ENCODE measurements around the gene ADK. TPM values are rescaled to one million over a fixed set of nuclear protein-coding genes. Genes with fewer than 3 reads are reported as not detected.

Gene ADK
- total and polyA plus RNA-seq, 2 of the 13 experiments (the other 11 are each of a cell fraction or from before 2014, with no cell fraction given), result 48.6 to 79.1 TPM

GRCh38 chr10:74150990-74151878 lies at the start of gene ADK (continued):
- TF ChIP-seq, protein P1, sequence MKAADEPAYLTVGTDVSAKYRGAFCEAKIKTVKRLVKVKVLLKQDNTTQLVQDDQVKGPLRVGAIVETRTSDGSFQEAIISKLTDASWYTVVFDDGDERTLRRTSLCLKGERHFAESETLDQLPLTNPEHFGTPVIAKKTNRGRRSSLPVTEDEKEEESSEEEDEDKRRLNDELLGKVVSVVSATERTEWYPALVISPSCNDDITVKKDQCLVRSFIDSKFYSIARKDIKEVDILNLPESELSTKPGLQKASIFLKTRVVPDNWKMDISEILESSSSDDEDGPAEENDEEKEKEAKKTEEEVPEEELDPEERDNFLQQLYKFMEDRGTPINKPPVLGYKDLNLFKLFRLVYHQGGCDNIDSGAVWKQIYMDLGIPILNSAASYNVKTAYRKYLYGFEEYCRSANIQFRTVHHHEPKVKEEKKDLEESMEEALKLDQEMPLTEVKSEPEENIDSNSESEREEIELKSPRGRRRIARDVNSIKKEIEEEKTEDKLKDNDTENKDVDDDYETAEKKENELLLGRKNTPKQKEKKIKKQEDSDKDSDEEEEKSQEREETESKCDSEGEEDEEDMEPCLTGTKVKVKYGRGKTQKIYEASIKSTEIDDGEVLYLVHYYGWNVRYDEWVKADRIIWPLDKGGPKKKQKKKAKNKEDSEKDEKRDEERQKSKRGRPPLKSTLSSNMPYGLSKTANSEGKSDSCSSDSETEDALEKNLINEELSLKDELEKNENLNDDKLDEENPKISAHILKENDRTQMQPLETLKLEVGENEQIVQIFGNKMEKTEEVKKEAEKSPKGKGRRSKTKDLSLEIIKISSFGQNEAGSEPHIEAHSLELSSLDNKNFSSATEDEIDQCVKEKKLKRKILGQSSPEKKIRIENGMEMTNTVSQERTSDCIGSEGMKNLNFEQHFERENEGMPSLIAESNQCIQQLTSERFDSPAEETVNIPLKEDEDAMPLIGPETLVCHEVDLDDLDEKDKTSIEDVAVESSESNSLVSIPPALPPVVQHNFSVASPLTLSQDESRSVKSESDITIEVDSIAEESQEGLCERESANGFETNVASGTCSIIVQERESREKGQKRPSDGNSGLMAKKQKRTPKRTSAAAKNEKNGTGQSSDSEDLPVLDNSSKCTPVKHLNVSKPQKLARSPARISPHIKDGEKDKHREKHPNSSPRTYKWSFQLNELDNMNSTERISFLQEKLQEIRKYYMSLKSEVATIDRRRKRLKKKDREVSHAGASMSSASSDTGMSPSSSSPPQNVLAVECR (CRISPR knock-in tag; IDR thresholded peaks at IDR 0.05; ENCODE audit: borderline replicate concordance), result peak; percentile 96
- TF ChIP-seq ZNF101 (CRISPR knock-in tag; IDR thresholded peaks at IDR 0.05; ENCODE audit: borderline replicate concordance, low read depth) (0 out of 2 replicates have a peak, but pooled peaks have one; percentile 61), ZNF367 (CRISPR knock-in tag; IDR thresholded peaks at IDR 0.05; ENCODE audit: borderline replicate concordance) (no peak), ZSCAN29 (CRISPR knock-in tag; conservative IDR thresholded peaks at IDR 0.05) (peak; percentile 91), ERF (CRISPR knock-in tag; IDR thresholded peaks at IDR 0.05) (peak; percentile 53), CREB3 (CRISPR knock-in tag; IDR thresholded peaks at IDR 0.05) (no peak), ZFP41 (CRISPR knock-in tag; IDR thresholded peaks at IDR 0.05; ENCODE audit: borderline replicate concordance) (no peak), CBX5 (CRISPR knock-in tag; IDR thresholded peaks at IDR 0.05; ENCODE audit: borderline replicate concordance) (0 out of 2 replicates have a peak, but pooled peaks have one; percentile 52), GABPB1 (CRISPR knock-in tag; IDR thresholded peaks at IDR 0.05) (peak; percentile 66; the same call in 1 of the 2 replicates), GZF1 (CRISPR knock-in tag; IDR thresholded peaks at IDR 0.05) (0 out of 2 replicates have a peak, but pooled peaks have one; percentile 31), SOX6 (IDR thresholded peaks at IDR 0.05) (no peak), SOX6 (CRISPR knock-in tag; IDR thresholded peaks at IDR 0.05) (peak; percentile 42; the same call in 1 of the 2 replicates), ZNF891 (CRISPR knock-in tag; IDR thresholded peaks at IDR 0.05) (peak; percentile 90), ZFP90 (CRISPR knock-in tag; IDR thresholded peaks at IDR 0.05; ENCODE audit: borderline replicate concordance) (peak; percentile 98), ZNF230 (CRISPR knock-in tag; IDR thresholded peaks at IDR 0.05) (0 out of 2 replicates have a peak, but pooled peaks have one; percentile 51), MXD4 (CRISPR knock-in tag; IDR thresholded peaks at IDR 0.05) (peak; percentile 87; the same call in 1 of the 2 replicates), SP2 (CRISPR knock-in tag; IDR thresholded peaks at IDR 0.05) (no peak; the same call in 1 of the 2 replicates)
- TF ChIP-seq, protein P2, sequence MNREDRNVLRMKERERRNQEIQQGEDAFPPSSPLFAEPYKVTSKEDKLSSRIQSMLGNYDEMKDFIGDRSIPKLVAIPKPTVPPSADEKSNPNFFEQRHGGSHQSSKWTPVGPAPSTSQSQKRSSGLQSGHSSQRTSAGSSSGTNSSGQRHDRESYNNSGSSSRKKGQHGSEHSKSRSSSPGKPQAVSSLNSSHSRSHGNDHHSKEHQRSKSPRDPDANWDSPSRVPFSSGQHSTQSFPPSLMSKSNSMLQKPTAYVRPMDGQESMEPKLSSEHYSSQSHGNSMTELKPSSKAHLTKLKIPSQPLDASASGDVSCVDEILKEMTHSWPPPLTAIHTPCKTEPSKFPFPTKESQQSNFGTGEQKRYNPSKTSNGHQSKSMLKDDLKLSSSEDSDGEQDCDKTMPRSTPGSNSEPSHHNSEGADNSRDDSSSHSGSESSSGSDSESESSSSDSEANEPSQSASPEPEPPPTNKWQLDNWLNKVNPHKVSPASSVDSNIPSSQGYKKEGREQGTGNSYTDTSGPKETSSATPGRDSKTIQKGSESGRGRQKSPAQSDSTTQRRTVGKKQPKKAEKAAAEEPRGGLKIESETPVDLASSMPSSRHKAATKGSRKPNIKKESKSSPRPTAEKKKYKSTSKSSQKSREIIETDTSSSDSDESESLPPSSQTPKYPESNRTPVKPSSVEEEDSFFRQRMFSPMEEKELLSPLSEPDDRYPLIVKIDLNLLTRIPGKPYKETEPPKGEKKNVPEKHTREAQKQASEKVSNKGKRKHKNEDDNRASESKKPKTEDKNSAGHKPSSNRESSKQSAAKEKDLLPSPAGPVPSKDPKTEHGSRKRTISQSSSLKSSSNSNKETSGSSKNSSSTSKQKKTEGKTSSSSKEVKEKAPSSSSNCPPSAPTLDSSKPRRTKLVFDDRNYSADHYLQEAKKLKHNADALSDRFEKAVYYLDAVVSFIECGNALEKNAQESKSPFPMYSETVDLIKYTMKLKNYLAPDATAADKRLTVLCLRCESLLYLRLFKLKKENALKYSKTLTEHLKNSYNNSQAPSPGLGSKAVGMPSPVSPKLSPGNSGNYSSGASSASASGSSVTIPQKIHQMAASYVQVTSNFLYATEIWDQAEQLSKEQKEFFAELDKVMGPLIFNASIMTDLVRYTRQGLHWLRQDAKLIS (CRISPR knock-in tag; IDR thresholded peaks at IDR 0.05), result no peak
- TF ChIP-seq, protein P3, sequence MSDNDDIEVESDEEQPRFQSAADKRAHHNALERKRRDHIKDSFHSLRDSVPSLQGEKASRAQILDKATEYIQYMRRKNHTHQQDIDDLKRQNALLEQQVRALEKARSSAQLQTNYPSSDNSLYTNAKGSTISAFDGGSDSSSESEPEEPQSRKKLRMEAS (IDR thresholded peaks at IDR 0.05), result peak; percentile 80
